VCaP (cell line): ENCODE results near the gene STARD3NL.

ENCODE experiments used
- H3K27ac ChIP-seq: fragments of 450-650 bp; 2 replicates; pipeline ENCODE4 v1.5.1; 2017
- TF ChIP-seq, protein P1 (sequence below): fragments of 450-650 bp; conservative IDR thresholded peaks from 2 replicates; pipeline ENCODE4 v1.5.1; 2017; ENCODE audit warnings: mild to moderate bottlenecking, moderate library complexity

Gene STARD3NL

DNA sequence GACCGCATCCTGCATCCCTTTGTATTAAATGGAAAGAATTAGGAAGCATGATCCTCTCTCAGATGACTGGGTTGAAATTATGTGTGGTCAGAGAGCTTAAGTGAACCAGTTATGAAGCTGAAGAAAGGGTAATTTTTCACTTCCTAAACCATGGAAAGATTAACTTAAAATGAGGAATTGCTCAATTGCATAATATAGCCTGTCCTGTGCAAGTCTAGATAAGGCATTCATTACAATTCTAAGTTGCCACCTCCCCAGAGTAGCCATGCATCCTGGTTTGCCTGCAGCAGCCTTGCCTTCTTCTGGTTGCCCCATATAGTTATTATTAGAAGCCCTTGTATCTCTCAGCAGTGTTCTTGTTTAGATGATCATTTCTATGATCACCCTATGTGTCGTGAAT lies 45.3 kb downstream of the STARD3NL start:
- peak overlapping the region; percentile 96 for H3K27ac ChIP-seq

DNA sequence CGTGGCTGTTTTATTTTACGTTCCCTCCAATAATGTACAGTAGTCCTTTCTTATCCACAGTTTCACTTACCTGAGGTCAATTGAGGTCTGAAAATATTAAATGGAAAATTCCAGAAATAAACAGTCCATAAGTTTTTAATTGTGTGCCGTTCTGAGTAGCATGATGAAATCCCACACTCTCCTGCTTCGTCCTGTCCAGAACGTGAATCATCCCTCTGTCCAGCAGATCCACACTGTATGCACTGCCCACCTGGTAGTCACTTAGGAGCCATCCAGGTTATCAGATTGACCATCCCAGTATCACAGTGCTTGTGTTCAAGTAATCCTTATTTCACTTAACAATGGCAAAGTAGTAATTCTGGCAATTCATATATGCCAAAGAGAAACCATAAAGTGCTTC lies 46.3 kb downstream of the STARD3NL start:
- H3K27ac ChIP-seq, result peak overlapping the region; percentile 96
- TF ChIP-seq, protein P1, sequence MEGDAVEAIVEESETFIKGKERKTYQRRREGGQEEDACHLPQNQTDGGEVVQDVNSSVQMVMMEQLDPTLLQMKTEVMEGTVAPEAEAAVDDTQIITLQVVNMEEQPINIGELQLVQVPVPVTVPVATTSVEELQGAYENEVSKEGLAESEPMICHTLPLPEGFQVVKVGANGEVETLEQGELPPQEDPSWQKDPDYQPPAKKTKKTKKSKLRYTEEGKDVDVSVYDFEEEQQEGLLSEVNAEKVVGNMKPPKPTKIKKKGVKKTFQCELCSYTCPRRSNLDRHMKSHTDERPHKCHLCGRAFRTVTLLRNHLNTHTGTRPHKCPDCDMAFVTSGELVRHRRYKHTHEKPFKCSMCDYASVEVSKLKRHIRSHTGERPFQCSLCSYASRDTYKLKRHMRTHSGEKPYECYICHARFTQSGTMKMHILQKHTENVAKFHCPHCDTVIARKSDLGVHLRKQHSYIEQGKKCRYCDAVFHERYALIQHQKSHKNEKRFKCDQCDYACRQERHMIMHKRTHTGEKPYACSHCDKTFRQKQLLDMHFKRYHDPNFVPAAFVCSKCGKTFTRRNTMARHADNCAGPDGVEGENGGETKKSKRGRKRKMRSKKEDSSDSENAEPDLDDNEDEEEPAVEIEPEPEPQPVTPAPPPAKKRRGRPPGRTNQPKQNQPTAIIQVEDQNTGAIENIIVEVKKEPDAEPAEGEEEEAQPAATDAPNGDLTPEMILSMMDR, result no peak

More for the DNA sequence above, 45.3 kb downstream of the STARD3NL start:
- TF ChIP-seq, protein P1, result no peak

GRCh38 chr7:38229386-38229785 lies 51.3 kb downstream of the STARD3NL start:
- TF ChIP-seq, protein P1, result no peak

GRCh38 chr7:38229884-38230642 lies 52.0 kb downstream of the STARD3NL start:
- peak overlapping the region; percentile 96 for H3K27ac ChIP-seq
- TF ChIP-seq, protein P1, result no peak

More at GRCh38 chr7:38229386-38229785, 51.3 kb downstream of the STARD3NL start:
- H3K27ac ChIP-seq, result peak overlapping the region; percentile 96

- TF ChIP-seq, protein P1, result no peak
- H3K27ac ChIP-seq, result peak overlapping the region; percentile 91
Observed at GRCh38 chr7:38232502-38233366, 54.7 kb downstream of the STARD3NL start.

- H3K27ac ChIP-seq, result peak overlapping the region; percentile 91
Observed at GRCh38 chr7:38234759-38235158, 56.7 kb downstream of the STARD3NL start.

- TF ChIP-seq, protein P1, result no peak
- peak overlapping the region; percentile 91 for H3K27ac ChIP-seq
Observed at GRCh38 chr7:38235606-38236005, 57.6 kb downstream of the STARD3NL start.

DNA sequence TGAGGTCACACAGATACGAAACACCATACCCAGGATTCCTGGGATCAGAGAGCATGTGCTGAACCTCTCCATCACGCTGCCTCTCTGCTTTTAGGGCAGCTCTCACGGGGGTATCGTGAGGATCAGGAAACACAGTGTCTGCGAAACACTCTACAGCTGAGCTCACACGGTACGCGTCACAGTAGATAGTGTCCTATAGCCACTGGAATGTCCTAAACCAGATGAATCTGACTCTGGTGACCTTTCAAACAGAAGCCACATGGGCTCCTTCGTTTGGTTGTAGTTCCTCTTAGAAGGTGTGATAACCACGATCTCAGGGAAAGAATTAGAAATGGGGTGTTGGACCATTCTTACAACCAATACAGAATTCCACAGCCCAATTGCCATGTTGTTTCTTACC lies 61.1 kb downstream of the STARD3NL start:
- peak overlapping the region; percentile 91 for H3K27ac ChIP-seq
